Calu3 (cell line): ENCODE data around the gene JSRP1. TPM values are rescaled to one million over a fixed set of nuclear protein-coding genes. Genes with fewer than 3 reads are reported as not detected.

ENCODE experiments used
- BruUV-seq: library from RNA; stranded (reverse); fragments of 400-500 nt; replicated peaks from 2 replicates; lab custom pipeline; 2021; lab: Mats Ljungman, UMichigan
- CTCF ChIA-PET: fragments of 300-600 bp; sonication (Branson Sonifier 250); formaldehyde crosslinking; loops from one replicate; lab custom pipeline; 2022; ENCODE audit warnings: antibody characterized with exemption; lab: Charles Lee
- DNase-seq: peaks from one replicate; pipeline ENCODE4 v3.0.0; 2022
- H3K27ac Mint-ChIP-seq: one replicate; pipeline ENCODE4 v1.8.0; 2022; ENCODE audit warnings: mixed read lengths; ENCODE audit not compliant: unreplicated experiment
- H3K27me3 Mint-ChIP-seq: one replicate; pipeline ENCODE4 v1.8.0; 2022; ENCODE audit warnings: mixed read lengths; ENCODE audit not compliant: unreplicated experiment
- H3K36me3 Mint-ChIP-seq: one replicate; pipeline ENCODE4 v1.8.0; 2022; ENCODE audit warnings: mild to moderate bottlenecking, moderate library complexity, mixed read lengths; ENCODE audit not compliant: insufficient read depth, unreplicated experiment
- H3K4me1 Mint-ChIP-seq: one replicate; pipeline ENCODE4 v1.8.0; 2022; ENCODE audit warnings: mild to moderate bottlenecking, low read depth, mixed read lengths; ENCODE audit not compliant: unreplicated experiment
- H3K4me3 Mint-ChIP-seq: one replicate; pipeline ENCODE4 v1.8.0; 2022; ENCODE audit warnings: mild to moderate bottlenecking, low read depth, moderate library complexity, mixed read lengths; ENCODE audit not compliant: unreplicated experiment
- H3K9me3 Mint-ChIP-seq: one replicate; pipeline ENCODE4 v1.8.0; 2022; ENCODE audit warnings: low read depth, mixed read lengths; ENCODE audit not compliant: unreplicated experiment
- intact Hi-C: fragments of 100-400 bp; cut with micrococcal nuclease; formaldehyde crosslinking; loops from one replicate; pipeline ENCODE4 v1.10.0; 2022; ENCODE audit not compliant: unreplicated experiment
- total RNA-seq: library from RNA; stranded (reverse); gene quantifications from 2 replicates; pipeline ENCODE4 v1.2.3, GENCODE V29; 2022
- TF ChIP-seq, protein P1 (sequence below): fragments of 200-600 bp; IDR thresholded peaks from one replicate; pipeline ENCODE4 v1.8.0; 2022; ENCODE audit warnings: antibody characterized with exemption; ENCODE audit not compliant: unreplicated experiment

Gene JSRP1
- total RNA-seq, 1 experiment from 2014 or later, result 0.73 TPM

DNA sequence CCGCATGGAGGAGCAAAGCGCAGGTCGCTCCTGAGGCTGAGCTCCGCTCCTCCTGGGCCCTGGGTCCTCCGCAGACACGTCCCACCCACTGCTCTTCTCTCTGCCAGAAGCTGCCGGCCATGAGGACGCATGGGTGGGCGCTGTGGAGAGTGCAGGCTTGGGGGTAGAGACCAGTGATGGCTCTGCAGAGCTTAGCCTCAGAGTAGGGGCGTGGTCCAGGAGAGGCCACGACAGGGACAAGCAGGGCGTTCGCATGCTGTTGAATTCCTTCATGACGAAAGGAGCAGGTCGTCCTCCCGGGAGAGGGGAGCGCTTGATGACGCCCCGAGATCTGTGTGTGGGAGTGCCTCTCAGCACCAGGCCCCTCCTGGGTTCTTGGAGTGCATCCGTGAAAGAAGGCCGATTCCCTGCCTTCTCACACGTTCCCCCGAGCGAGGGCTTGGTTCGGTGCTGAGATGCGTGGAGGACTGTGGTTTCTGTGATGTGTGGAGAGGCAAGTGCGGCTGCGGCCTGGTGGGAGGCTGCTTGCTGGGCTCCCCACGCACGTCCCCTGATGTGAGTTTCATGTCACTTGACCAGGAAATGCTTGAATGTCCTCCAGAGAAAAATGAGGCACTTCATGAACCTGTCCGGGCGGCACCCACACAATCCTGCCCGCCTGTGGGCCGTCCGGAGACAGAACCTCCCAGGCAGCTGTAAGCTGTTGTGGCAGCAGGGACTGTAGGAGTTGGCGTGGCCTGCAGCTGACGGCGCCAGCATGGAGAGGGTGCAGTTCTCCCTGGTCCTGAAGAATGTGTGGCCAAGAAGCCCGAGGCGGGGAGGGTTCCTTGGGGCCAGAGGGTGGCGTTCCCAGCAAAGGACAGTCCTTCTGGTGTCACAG, 15.1 kb downstream of the JSRP1 start:
- Mint-ChIP-seq H3K4me3 (no peak overlapping the region), H3K4me1 (peaks cover 36% of the 10 kb centered on the region), H3K9me3 (no peaks in the 10 kb centered on the region), H3K36me3 (peaks cover 52% of the 10 kb centered on the region), H3K27ac (no peak overlapping the region), H3K27me3 (no peaks in the 10 kb centered on the region)
- TF ChIP-seq, protein P1, sequence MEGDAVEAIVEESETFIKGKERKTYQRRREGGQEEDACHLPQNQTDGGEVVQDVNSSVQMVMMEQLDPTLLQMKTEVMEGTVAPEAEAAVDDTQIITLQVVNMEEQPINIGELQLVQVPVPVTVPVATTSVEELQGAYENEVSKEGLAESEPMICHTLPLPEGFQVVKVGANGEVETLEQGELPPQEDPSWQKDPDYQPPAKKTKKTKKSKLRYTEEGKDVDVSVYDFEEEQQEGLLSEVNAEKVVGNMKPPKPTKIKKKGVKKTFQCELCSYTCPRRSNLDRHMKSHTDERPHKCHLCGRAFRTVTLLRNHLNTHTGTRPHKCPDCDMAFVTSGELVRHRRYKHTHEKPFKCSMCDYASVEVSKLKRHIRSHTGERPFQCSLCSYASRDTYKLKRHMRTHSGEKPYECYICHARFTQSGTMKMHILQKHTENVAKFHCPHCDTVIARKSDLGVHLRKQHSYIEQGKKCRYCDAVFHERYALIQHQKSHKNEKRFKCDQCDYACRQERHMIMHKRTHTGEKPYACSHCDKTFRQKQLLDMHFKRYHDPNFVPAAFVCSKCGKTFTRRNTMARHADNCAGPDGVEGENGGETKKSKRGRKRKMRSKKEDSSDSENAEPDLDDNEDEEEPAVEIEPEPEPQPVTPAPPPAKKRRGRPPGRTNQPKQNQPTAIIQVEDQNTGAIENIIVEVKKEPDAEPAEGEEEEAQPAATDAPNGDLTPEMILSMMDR, result no peak
- DNase-seq, result no peak
- BruUV-seq, result no TSS peak
- CTCF ChIA-PET, result no interaction called here
- intact Hi-C loops, result no loop called here

DNA sequence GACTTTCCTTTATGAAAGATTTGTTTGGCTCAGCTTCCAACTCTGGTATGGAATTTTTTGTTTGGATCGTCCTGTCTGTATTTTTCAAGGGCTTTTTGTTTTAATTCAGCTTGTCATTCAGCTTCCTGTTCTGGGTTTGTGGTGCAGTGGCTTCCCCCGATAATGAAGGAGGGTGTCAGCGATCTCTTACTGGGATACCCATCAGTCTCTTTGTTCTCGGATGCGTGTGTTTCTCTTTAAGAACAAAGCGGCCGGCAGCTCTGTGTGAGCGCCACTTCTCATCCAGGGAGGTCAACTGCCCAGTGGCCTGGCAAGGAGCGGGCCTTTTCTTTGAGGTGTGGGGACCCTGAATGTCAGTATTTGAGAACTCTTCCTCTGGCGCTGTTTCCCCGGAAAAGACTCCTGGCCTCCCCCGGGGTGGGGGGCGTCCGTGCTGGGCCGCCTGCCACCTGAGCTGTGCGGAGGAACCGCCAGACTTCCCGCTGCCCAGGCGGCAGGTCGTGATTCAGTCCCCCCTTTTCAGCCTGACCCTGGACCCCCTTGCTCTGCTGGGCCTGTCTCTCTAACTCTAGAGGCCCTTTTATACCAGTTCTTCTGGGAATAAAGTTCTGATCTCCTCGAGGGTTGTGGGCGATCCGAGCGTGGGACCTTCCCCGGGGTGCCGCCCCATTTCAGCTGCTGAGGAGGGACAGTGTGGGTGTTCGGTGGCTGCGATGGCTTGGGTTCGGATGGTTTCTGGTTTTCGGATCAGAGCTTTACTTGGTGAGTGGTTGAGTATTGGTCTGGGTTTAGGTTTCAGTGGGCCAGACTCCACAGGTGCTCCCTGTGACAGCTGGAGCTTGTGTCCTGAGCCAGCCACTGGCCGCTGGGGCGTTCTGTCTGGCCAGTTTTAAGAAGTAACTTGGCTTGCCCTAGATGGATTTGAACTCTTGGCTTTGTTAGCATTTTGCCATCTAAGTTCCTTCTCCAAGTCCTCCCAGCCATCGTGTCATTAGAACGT, 16.1 kb downstream of the JSRP1 start:
- no TSS peak for BruUV-seq
- H3K27ac Mint-ChIP-seq, result peak overlapping the region; percentile 77
- intact Hi-C loops, result loop anchor here (5.0 to 10.0 kb wide), 2 partner anchors 32 to 85 kb away; partner anchors contain the start of gene AP3D1
- TF ChIP-seq, protein P1, result no peak
- peak overlapping the region; percentile 78 for H3K4me3 Mint-ChIP-seq
- peaks cover 60% of the 10 kb centered on the region for H3K36me3 Mint-ChIP-seq
- DNase-seq, result no peak
- peaks cover 36% of the 10 kb centered on the region for H3K4me1 Mint-ChIP-seq
- no peaks in the 10 kb centered on the region for H3K9me3 Mint-ChIP-seq
- CTCF ChIA-PET, result interaction anchor here (1.2 kb wide), 1 partner anchor 71 kb away, joined by 8 read pairs; no protein-coding TSS in a partner anchor
- no peaks in the 10 kb centered on the region for H3K27me3 Mint-ChIP-seq

DNA sequence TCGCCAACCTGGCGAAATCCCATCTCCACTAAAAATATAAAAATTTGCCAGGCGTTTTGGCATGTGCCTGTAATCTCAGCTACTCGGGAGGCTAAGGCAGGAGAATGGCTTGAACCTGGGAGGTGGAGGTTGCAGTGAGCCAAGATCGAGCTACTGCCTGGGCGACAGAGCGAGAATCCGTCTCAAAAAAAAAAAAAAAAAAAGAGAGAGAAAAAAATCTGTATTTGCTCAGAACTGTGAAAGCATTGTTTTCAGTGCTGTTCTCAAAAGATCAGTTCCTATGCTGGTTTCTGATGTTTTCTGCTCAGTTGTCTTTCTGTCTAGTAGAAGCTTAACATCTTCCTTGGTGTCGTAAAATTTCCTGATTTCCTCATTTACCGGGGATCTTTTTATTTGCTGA, 17.0 kb downstream of the JSRP1 start:
- peak overlapping the region; percentile 78 for H3K4me3 Mint-ChIP-seq
- no peaks in the 10 kb centered on the region for H3K27me3 Mint-ChIP-seq
- CTCF ChIA-PET, result interaction anchor here (0.6 to 1.2 kb wide), 3 partner anchors 15 to 70 kb away, joined by 3 to 8 read pairs (median 4); no protein-coding TSS in a partner anchor
- TF ChIP-seq, protein P1, result no peak
- peak overlapping the region; percentile 77 for H3K27ac Mint-ChIP-seq
- H3K9me3 Mint-ChIP-seq, result no peaks in the 10 kb centered on the region
- intact Hi-C loops, result loop anchor here (5.0 to 10.0 kb wide), 2 partner anchors 33 to 84 kb away; partner anchors contain the start of gene AP3D1
- H3K4me1 Mint-ChIP-seq, result peaks cover 36% of the 10 kb centered on the region
- DNase-seq, result no peak
- peaks cover 65% of the 10 kb centered on the region for H3K36me3 Mint-ChIP-seq
- no TSS peak for BruUV-seq

DNA sequence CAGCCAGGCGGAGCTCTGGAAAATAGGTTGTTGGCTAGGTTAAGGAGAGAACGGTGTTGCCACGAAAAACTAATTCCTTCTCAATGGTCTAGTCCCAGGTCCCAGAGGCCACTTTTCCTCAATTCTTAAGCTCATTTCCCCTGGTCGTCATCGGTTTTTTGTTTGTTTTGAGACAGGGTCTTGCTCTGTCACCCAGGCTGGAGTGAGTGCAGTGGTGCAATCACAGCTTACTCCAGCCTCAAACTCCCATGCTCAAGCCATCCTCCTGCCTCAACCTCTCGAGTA, 18.4 kb downstream of the JSRP1 start:
- DNase-seq, result no peak
- Mint-ChIP-seq H3K27me3 (no peaks in the 10 kb centered on the region), H3K27ac (peak overlapping the region; percentile 73), H3K36me3 (peaks cover 70% of the 10 kb centered on the region), H3K4me3 (peak overlapping the region; percentile 78), H3K9me3 (no peaks in the 10 kb centered on the region), H3K4me1 (peaks cover 36% of the 10 kb centered on the region)
- intact Hi-C loops, result loop anchor here (5.0 to 10.0 kb wide), 2 partner anchors 34 to 83 kb away; partner anchors contain the start of gene AP3D1
- CTCF ChIA-PET, result interaction anchor here (1.1 kb wide), 1 partner anchor 82 kb away, joined by 3 read pairs; no protein-coding TSS in a partner anchor
- BruUV-seq, result no TSS peak
- TF ChIP-seq, protein P1, result no peak
